Measurements from ENCODE around the gene PREB. TPM values are rescaled to one million over a fixed set of nuclear protein-coding genes. Genes with fewer than 3 reads are reported as not detected.

Gene PREB
- total and polyA plus RNA-seq, 3 experiments from 2014 or later: 68.6 to 80.6 (median 79.5) TPM

DNA sequence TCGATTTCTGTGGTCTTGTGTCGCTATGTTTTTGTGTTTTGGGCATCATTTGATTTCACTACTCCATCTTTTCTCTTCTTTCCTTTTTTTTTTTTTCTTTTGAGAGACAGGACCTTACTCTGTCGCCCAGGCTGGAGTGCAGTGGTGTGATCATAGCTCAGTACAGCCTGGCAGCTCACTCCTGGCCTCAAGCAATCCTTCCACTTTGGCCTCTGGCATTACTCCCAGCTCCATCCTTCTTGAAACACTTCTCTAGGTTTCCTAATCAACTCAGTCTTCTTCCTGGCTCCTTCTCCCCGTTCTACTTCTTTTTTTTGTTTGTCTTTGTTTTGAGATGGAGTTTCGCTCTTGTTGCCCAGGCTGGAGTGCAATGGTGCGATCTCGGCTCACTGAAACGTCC is 40.9 kb upstream of the PREB start:
- Histone ChIP-seq H3K9me3 (ENCODE audit: low read length) (no peaks in the 10 kb centered on the region), H3K4me1 (ENCODE audit: insufficient read depth, low read length) (no peaks in the 10 kb centered on the region), H3K4me3 (ENCODE audit: low read length) (no peak overlapping the region), H3K27ac (ENCODE audit: low read depth, low read length) (no peak overlapping the region), H3K27me3 (ENCODE audit: insufficient read depth, low read length, poor library complexity, severe bottlenecking) (peaks cover 8% of the 10 kb centered on the region), H3K36me3 (ENCODE audit: insufficient read depth, low read length) (no peaks in the 10 kb centered on the region)
- H3K27ac Mint-ChIP-seq: no peak overlapping the region
- ChIA-PET POLR2A (no interaction called here), CTCF (interaction anchor here (1.4 to 1.9 kb wide), 2 partner anchors 9 to 214 kb away, joined by 3 to 6 read pairs; no protein-coding TSS in a partner anchor)
- H3K4me1 Mint-ChIP-seq: peaks cover 0 to 4% (median 3%) of the 10 kb centered on the region in 3 donors
- no peak for DNase-seq
- H3K36me3 Mint-ChIP-seq: no peaks in the 10 kb centered on the region
- no peaks in the 10 kb centered on the region for H3K9me3 Mint-ChIP-seq
- H3K27me3 Mint-ChIP-seq: peaks cover 18 to 36% of the 10 kb centered on the region in 2 donors
- no peak overlapping the region for H3K4me3 Mint-ChIP-seq

DNA sequence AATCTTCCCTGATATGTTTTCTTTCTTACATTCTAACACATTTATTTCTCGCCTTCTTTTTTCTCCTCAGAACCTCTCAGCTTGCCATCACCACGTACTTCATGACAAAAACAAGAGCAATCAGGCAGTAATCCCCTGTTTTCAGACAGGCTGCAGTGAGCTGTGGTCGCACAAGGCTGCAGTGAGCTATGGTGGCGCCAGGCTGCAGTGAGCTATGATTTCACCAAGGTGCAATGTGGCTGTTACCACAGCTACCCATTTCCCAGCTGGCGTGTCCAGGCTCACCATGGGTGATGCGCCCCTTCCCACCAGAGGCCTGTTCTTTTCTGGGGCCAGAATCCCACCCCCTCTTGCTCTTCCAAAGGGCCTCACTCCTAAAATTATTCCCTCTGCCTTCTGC is 40.2 kb upstream of the PREB start:
- POLR2A ChIA-PET: no interaction called here
- no peak overlapping the region for H3K4me3 Mint-ChIP-seq
- peaks cover 2 to 7% (median 4%) of the 10 kb centered on the region in 3 donors for H3K4me1 Mint-ChIP-seq
- peaks cover 12% of the 10 kb centered on the region for H3K27me3 ChIP-seq (ENCODE audit: insufficient read depth, low read length, poor library complexity, severe bottlenecking)
- no peaks in the 10 kb centered on the region for H3K36me3 ChIP-seq (ENCODE audit: insufficient read depth, low read length)
- peaks cover 5% of the 10 kb centered on the region for H3K4me1 ChIP-seq (ENCODE audit: insufficient read depth, low read length)
- CTCF ChIA-PET: interaction anchor here (1.4 to 1.9 kb wide), 2 partner anchors 8 to 213 kb away, joined by 3 to 6 read pairs; no protein-coding TSS in a partner anchor
- peaks cover 18 to 31% of the 10 kb centered on the region in 2 donors for H3K27me3 Mint-ChIP-seq
- no peak overlapping the region for H3K27ac ChIP-seq (ENCODE audit: low read depth, low read length)
- H3K36me3 Mint-ChIP-seq: no peaks in the 10 kb centered on the region
- H3K9me3 ChIP-seq (ENCODE audit: low read length): no peaks in the 10 kb centered on the region
- DNase-seq: no peak
- H3K27ac Mint-ChIP-seq: no peak overlapping the region
- no peak overlapping the region for H3K4me3 ChIP-seq (ENCODE audit: low read length)
- H3K9me3 Mint-ChIP-seq: no peaks in the 10 kb centered on the region

DNA sequence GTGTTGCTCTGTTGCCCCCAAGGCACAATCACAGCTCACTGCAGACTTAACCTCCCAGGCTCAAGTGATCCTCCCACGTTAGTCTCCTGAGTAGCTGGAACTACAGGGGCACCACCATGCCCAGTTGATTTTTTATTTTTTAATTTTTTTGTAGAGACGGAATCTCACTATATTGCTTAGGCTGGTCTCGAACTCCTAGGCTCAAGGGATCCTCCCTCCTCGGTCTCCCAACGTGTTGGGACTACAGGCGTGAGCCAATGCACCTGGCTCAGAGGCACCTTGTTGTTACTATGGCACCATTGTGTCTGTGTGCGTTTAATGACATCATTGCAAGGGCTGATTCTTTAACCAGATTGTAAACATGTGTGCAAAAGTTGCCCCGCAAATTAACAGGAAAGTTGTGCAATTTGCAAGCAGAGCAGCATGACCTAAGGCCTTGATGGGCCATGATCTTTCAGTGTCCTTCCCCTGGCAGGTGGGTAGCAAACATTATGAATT is 37.0 kb upstream of the PREB start:
- Histone ChIP-seq H3K4me1 (ENCODE audit: insufficient read depth, low read length) (peaks cover 5% of the 10 kb centered on the region), H3K9me3 (ENCODE audit: low read length) (no peaks in the 10 kb centered on the region), H3K27me3 (ENCODE audit: insufficient read depth, low read length, poor library complexity, severe bottlenecking) (peaks cover 12% of the 10 kb centered on the region), H3K36me3 (ENCODE audit: insufficient read depth, low read length) (no peaks in the 10 kb centered on the region), H3K27ac (ENCODE audit: low read depth, low read length) (no peak overlapping the region), H3K4me3 (ENCODE audit: low read length) (no peak overlapping the region)
- H3K36me3 Mint-ChIP-seq: no peaks in the 10 kb centered on the region
- CTCF ChIA-PET: interaction anchor here (0.8 to 1.6 kb wide), 2 partner anchors 210 to 512 kb away, joined by 3 read pairs; no protein-coding TSS in a partner anchor
- peaks cover 2 to 7% (median 4%) of the 10 kb centered on the region in 3 donors for H3K4me1 Mint-ChIP-seq
- H3K27me3 Mint-ChIP-seq: peaks cover 12 to 17% of the 10 kb centered on the region in 2 donors
- no peak for DNase-seq
- H3K4me3 Mint-ChIP-seq: no peak overlapping the region
- H3K9me3 Mint-ChIP-seq: no peaks in the 10 kb centered on the region
- H3K27ac Mint-ChIP-seq: no peak overlapping the region
- POLR2A ChIA-PET: no interaction called here

DNA sequence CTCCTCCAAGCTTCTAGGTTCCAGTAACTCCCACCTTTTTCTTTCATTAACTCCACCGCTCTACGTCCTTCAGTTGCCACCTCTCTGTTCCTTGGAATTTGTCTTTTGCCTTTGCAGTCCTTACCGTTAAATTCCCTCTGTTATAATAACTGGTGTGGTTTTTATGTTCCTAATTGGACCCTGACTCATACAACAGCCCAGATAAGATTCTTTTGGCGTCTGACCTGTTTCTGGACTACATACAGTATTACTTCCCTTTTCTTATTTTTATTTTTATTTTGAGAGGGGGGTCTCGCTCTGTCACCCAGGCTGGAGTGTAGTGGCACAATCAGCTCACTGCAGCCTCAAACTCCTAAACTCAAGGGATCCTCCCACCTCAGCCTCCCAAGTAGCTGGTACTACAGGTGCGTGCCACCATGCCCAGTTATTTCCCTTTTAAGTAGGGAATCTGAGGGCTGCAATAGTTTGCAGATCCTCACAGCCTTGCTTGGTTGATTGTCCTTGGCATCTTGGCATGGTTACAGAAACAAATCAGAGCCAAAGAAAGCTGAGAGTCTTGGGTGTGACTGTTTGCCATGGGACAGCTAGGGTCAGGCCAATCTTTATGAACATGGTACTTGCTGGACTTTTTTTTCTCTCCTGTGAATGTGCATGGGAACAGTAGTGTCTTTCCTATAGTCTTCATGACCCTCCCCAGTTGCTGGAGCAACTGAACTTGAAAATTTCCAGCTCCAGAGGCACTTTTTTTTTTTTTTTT is 36.3 kb upstream of the PREB start:
- peaks cover 8 to 11% of the 10 kb centered on the region in 2 donors for H3K27me3 Mint-ChIP-seq
- H3K27me3 ChIP-seq (ENCODE audit: insufficient read depth, low read length, poor library complexity, severe bottlenecking): peaks cover 12% of the 10 kb centered on the region
- H3K36me3 Mint-ChIP-seq: no peaks in the 10 kb centered on the region
- peaks cover 2 to 7% (median 4%) of the 10 kb centered on the region in 3 donors for H3K4me1 Mint-ChIP-seq
- H3K4me1 ChIP-seq (ENCODE audit: insufficient read depth, low read length): peaks cover 5% of the 10 kb centered on the region
- H3K27ac ChIP-seq (ENCODE audit: low read depth, low read length): no peak overlapping the region
- no peak overlapping the region for H3K27ac Mint-ChIP-seq
- ChIA-PET POLR2A (no interaction called here), CTCF (interaction anchor here (0.8 to 1.6 kb wide), 10 partner anchors 8 to 513 kb away, joined by 3 to 7 read pairs (median 3); no protein-coding TSS in a partner anchor)
- no peaks in the 10 kb centered on the region for H3K36me3 ChIP-seq (ENCODE audit: insufficient read depth, low read length)
- DNase-seq: no peak
- no peaks in the 10 kb centered on the region for H3K9me3 Mint-ChIP-seq
- H3K4me3 ChIP-seq (ENCODE audit: low read length): no peak overlapping the region
- H3K9me3 ChIP-seq (ENCODE audit: low read length): no peaks in the 10 kb centered on the region
- H3K4me3 Mint-ChIP-seq: peak overlapping the region in 3 of 7 donors; percentile 6 to 21 (median 13)

DNA sequence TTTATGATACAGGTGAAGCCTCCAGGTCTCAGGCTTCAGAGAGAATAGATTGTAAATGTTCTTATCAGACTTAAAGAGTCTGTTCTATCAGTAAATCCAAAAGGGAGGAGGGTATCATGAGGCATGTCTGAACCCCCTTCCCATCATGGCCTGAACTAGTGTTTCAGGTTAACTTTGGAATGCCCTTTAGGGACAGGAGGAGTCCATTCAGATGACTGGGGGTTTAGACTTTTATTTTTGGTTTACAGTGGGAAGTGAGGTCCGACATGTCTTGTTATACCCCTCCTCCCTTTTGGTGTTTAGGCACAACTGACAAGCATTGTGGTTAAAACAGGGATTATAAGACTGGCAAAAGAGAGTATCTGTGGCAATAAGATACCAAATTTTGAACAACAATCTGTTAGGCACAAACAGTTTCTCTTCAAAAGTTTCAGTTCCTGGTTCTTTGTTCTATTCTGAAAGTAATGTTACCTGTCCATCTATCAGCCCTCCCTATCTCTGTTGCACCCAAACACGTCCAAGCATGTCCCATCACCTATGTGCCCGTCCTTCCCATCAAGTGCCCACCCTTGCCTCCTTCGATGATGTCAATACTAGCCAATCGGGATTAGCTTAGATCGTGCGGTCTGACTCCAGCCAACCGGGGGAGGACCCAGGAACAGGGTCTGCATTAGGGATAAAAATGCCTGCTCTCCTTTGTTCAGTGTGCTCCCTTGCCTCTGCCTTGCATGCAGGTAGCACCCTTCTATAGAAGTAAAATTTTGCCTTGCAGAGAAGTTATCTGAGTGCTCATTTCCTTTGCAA is 30.7 kb upstream of the PREB start:
- Mint-ChIP-seq H3K4me3 (no peak overlapping the region), H3K27ac (peak overlapping the region in 1 of 8 donors; percentile 78), H3K9me3 (no peaks in the 10 kb centered on the region), H3K36me3 (no peaks in the 10 kb centered on the region), H3K4me1 (peaks cover 0 to 4% (median 2%) of the 10 kb centered on the region in 3 donors), H3K27me3 (peaks cover 6 to 7% of the 10 kb centered on the region in 2 donors)
- no peak for DNase-seq
- peaks cover 2% of the 10 kb centered on the region for H3K27me3 ChIP-seq (ENCODE audit: insufficient read depth, low read length, poor library complexity, severe bottlenecking)
- ChIA-PET POLR2A (no interaction called here), CTCF (no interaction called here)
- H3K36me3 ChIP-seq (ENCODE audit: insufficient read depth, low read length): no peaks in the 10 kb centered on the region
- H3K4me1 ChIP-seq (ENCODE audit: insufficient read depth, low read length): peaks cover 4% of the 10 kb centered on the region
- no peaks in the 10 kb centered on the region for H3K9me3 ChIP-seq (ENCODE audit: low read length)
- no peak overlapping the region for H3K27ac ChIP-seq (ENCODE audit: low read depth, low read length)
- H3K4me3 ChIP-seq (ENCODE audit: low read length): no peak overlapping the region

DNA sequence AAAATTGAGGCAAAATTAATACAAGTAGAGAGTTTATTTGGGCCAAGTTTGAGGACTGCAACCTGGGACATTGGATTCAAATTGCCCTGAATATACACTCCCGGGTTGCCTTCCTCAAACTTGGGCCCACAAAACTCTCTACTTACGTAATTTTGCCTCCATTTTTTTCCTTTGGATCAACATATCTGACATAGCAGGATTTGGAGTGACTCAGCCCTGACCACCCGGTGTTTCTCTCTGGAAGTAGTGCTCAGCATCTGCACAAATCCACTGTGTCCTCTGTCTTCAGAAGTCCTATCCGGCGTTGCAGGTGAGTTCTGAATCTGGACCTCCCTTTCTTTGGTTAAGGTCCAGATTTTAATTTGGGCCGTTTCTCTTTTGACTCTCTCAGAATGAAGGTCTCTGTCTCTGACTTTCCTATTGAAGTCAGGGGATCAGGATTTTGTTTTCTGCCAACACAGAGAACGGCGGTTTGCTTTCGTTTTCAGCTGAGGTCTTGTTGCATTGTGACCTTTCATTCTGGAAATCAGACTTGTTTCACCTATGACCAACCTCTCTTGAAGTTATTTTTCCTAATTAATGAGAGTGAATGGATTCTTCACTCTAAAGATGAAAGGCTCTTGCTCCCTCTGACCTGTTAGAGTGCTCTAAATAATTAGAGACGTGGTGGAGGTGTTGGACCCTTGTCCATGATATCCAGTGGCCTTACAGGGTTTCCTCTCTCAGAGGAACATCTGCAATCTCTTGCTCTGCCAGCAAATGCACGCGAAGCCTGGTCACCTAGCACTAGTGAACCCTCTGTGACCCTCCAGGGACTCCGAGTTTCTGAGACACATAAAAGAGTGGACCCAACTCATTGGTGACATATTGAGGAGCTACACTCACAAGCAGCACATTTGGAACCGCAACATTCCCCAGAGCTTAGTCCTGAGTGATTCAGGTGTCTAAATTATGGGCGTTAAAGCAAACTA is 28.0 kb upstream of the PREB start:
- DNase-seq: no peak
- Histone ChIP-seq H3K27me3 (ENCODE audit: insufficient read depth, low read length, poor library complexity, severe bottlenecking) (no peaks in the 10 kb centered on the region), H3K4me1 (ENCODE audit: insufficient read depth, low read length) (no peaks in the 10 kb centered on the region), H3K9me3 (ENCODE audit: low read length) (no peaks in the 10 kb centered on the region), H3K36me3 (ENCODE audit: insufficient read depth, low read length) (no peaks in the 10 kb centered on the region), H3K4me3 (ENCODE audit: low read length) (no peak overlapping the region), H3K27ac (ENCODE audit: low read depth, low read length) (no peak overlapping the region)
- ChIA-PET CTCF (no interaction called here), POLR2A (no interaction called here)
- Mint-ChIP-seq H3K27me3 (peaks cover 6 to 7% of the 10 kb centered on the region in 2 donors), H3K9me3 (no peaks in the 10 kb centered on the region), H3K4me3 (peak overlapping the region in 1 of 7 donors; percentile 28), H3K4me1 (no peaks in the 10 kb centered on the region), H3K27ac (peak overlapping the region in 1 of 8 donors; percentile 15), H3K36me3 (no peaks in the 10 kb centered on the region)

DNA sequence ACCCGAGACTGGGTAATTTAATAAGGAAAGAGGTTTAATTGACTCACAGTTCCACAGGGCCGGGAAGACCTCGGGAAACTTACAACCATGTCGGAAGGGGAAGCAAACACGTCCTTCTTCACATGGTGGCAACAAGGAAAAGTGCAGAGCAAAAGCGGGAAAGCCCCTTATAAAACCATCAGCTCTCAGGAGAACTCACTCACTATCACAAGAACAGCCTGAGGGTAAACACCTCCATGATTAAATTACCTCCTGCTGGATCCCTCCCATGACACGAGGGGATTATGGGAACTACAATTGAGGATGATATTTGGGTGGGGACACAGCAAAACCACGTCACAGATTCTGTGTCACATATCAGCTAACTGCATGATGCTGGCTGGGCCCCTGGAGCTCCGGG is 25.8 kb upstream of the PREB start:
- Histone ChIP-seq H3K4me3 (ENCODE audit: low read length) (no peak overlapping the region), H3K4me1 (ENCODE audit: insufficient read depth, low read length) (no peaks in the 10 kb centered on the region), H3K36me3 (ENCODE audit: insufficient read depth, low read length) (no peaks in the 10 kb centered on the region), H3K27me3 (ENCODE audit: insufficient read depth, low read length, poor library complexity, severe bottlenecking) (no peaks in the 10 kb centered on the region), H3K27ac (ENCODE audit: low read depth, low read length) (no peak overlapping the region), H3K9me3 (ENCODE audit: low read length) (no peaks in the 10 kb centered on the region)
- H3K36me3 Mint-ChIP-seq: no peaks in the 10 kb centered on the region
- no peak overlapping the region for H3K4me3 Mint-ChIP-seq
- no peak overlapping the region for H3K27ac Mint-ChIP-seq
- peaks cover 3 to 7% of the 10 kb centered on the region in 2 donors for H3K27me3 Mint-ChIP-seq
- ChIA-PET CTCF (interaction anchor here (1.7 kb wide), 1 partner anchor 10 kb away, joined by 6 read pairs; no protein-coding TSS in a partner anchor), POLR2A (no interaction called here)
- no peak for DNase-seq
- no peaks in the 10 kb centered on the region for H3K4me1 Mint-ChIP-seq
- H3K9me3 Mint-ChIP-seq: no peaks in the 10 kb centered on the region

All from CD8-positive, alpha-beta memory T cell (primary cell).